Transverse colon (tissue), 4 donors: ENCODE data around the gene GPC1. TPM values are rescaled to one million over a fixed set of nuclear protein-coding genes. Genes with fewer than 3 reads are reported as not detected.

ENCODE experiments used
- DNase-seq: peaks from one replicate; pipeline ENCODE4 v3.0.0-alpha.2; 2019
- H3K27ac ChIP-seq, 4 donors: fragments of 200-600 bp; sonication (generic); 2 replicates each; pipeline ENCODE4 v1.5.1; 2016 to 2018; ENCODE audit warnings: inconsistent platforms in 4 of 4
- H3K27me3 ChIP-seq: fragments of 200-600 bp; sonication (generic); 2 replicates; pipeline ENCODE4 v1.5.1; 2017; ENCODE audit warnings: inconsistent platforms
- H3K36me3 ChIP-seq, 4 donors: fragments of 200-600 bp; sonication (generic); 2 replicates each; pipeline ENCODE4 v1.5.1; 2017 to 2019; ENCODE audit warnings: inconsistent platforms in 4 of 4
- H3K4me1 ChIP-seq, 4 donors: fragments of 200-600 bp; sonication (generic); 2 replicates each; pipeline ENCODE4 v1.5.1; 2017 to 2020; ENCODE audit warnings: inconsistent platforms in 4 of 4
- H3K4me3 ChIP-seq, 4 donors: fragments of 200-600 bp; sonication (generic); 1 replicate in 1 of 4; 2 replicates in 3 of 4; pipeline versions ENCODE4 v1.5.1 to v1.6.1; 2017 to 2019; ENCODE audit warnings: inconsistent platforms in 4 of 4
- H3K9me3 ChIP-seq, 2 donors: fragments of 200-600 bp; sonication (generic); 2 replicates each; pipeline ENCODE4 v1.5.1; 2017 to 2019; ENCODE audit warnings: inconsistent platforms in 2 of 2
- CTCF ChIP-seq, 5 experiments: fragments of 200-600 bp in 3 of 5; fragments of 450-650 bp in 2 of 5; sonication (generic) in 3 of 5; IDR thresholded peaks; 1 replicate in 2 of 5; 2 replicates in 3 of 5; pipeline ENCODE4 v1.5.1; 2016 to 2017; ENCODE audit warnings: antibody characterized with exemption in 5 of 5, inconsistent platforms in 3 of 5, mild to moderate bottlenecking in 2 of 5, moderate library complexity in 1 of 5
- EP300 ChIP-seq: sonication (generic); formaldehyde crosslinking; IDR thresholded peaks from one replicate; pipeline ENCODE4 v1.6.1; 2017; ENCODE audit warnings: antibody characterized with exemption, low read depth
- POLR2A ChIP-seq: fragments of 450-650 bp; IDR thresholded peaks from one replicate; pipeline ENCODE4 v1.6.1; 2016; ENCODE audit warnings: antibody characterized with exemption, mild to moderate bottlenecking, moderate library complexity
- POLR2AphosphoS5 ChIP-seq, 3 donors: sonication (generic); formaldehyde crosslinking; IDR thresholded peaks; one replicate each; pipeline ENCODE4 v1.6.1; 2016; ENCODE audit warnings: antibody characterized with exemption in 3 of 3
- WGBS, 2 donors: methylation state at CpG; one replicate each; pipeline ENCODE4 v1.1.5; 2018; ENCODE audit warnings: low coverage in 1 of 2; 5-methylcytosine and 5-hydroxymethylcytosine counted together
- in situ Hi-C, 4 donors: fragments of 200-750 bp; cut with MboI; loops; one replicate each; pipeline versions ENCODE4 v1.15.0 to v1.15.1; 2017; ENCODE audit warnings: low sequenced_read_pairs in 3 of 4, low pct_ligation_motif_present in 1 of 4, low pct_unique_long_range_greater_than_20kb in 1 of 4
- intact Hi-C: fragments of 100-400 bp; cut with DNase I; formaldehyde crosslinking; loops from one replicate; pipeline ENCODE4 v1.15.1; 2023; ENCODE audit warnings: low total_unique reads
- total RNA-seq, 4 donors: library from RNA; depleted of rRNA; stranded (reverse); fragments of >200 nt; gene quantifications; one replicate each; pipeline ENCODE4 v1.1.0, GENCODE V29; 2016

Gene GPC1
- total RNA-seq, 4 donors from 2014 or later, result 10.4 to 31.8 (median 18.0) TPM

- intact Hi-C loops, result no loop called here
- Histone ChIP-seq H3K27me3 (no peaks in the 10 kb centered on the region), H3K4me3 (no peak overlapping the region), H3K4me1 (peaks cover 0 to 13% (median 7%) of the 10 kb centered on the region in 4 donors), H3K36me3 (no peaks in the 10 kb centered on the region), H3K27ac (no peak overlapping the region), H3K9me3 (no peaks in the 10 kb centered on the region)
- TF ChIP-seq POLR2A, result no peak
- TF ChIP-seq CTCF (IDR thresholded peaks at IDR 0.05), result no peak
- TF ChIP-seq EP300, result no peak
- TF ChIP-seq POLR2AphosphoS5 (IDR thresholded peaks at IDR 0.05), result no peak
- DNase-seq, result no peak
- 72% methylated on average over 5 of the region's 5 CpGs; no CpG with 5 or more reads in 1 of the 2 donors for WGBS, 2 donors
- in situ Hi-C loops, result loop anchor here (10.0 to 25.0 kb wide), 3 partner anchors 193 to 206 kb away; no protein-coding TSS in a partner anchor
Observed at GRCh38 chr2:240430595-240430994, 4.9 kb upstream of the GPC1 start.

GRCh38 chr2:240431271-240431660, 4.2 kb upstream of the GPC1 start:
- H3K4me1 ChIP-seq, result peaks cover 0 to 18% (median 10%) of the 10 kb centered on the region in 4 donors
- in situ Hi-C loops (loop anchor here (10.0 to 25.0 kb wide), 3 partner anchors 194 to 206 kb away; no protein-coding TSS in a partner anchor), intact Hi-C loops (no loop called here)

GRCh38 chr2:240431661-240432424, 3.6 kb upstream of the GPC1 start:
- TF ChIP-seq POLR2AphosphoS5 (IDR thresholded peaks at IDR 0.05) (no peak), POLR2A (no peak), CTCF (IDR thresholded peaks at IDR 0.05) (no peak), EP300 (no peak)
- intact Hi-C loops, result no loop called here
- in situ Hi-C loops, result loop anchor here (10.0 to 25.0 kb wide), 3 partner anchors 195 to 207 kb away; no protein-coding TSS in a partner anchor
- WGBS, 2 donors, result 77 to 100% methylated on average over 2 to 12 of the region's 12 CpGs
- Histone ChIP-seq H3K36me3 (no peaks in the 10 kb centered on the region), H3K4me3 (no peak overlapping the region), H3K4me1 (peaks cover 5 to 24% (median 16%) of the 10 kb centered on the region in 4 donors), H3K27me3 (peaks cover 10% of the 10 kb centered on the region), H3K9me3 (no peaks in the 10 kb centered on the region), H3K27ac (no peak overlapping the region)
- DNase-seq, result peak; percentile 5

More at GRCh38 chr2:240431271-240431660, 4.2 kb upstream of the GPC1 start:
- H3K27ac ChIP-seq, result no peak overlapping the region
- 67 to 90% methylated on average over 1 to 3 of the region's 3 CpGs for WGBS, 2 donors
- no peak for DNase-seq
- TF ChIP-seq EP300 (no peak), POLR2A (no peak), CTCF (IDR thresholded peaks at IDR 0.05) (no peak), POLR2AphosphoS5 (IDR thresholded peaks at IDR 0.05) (no peak)
- H3K4me3 ChIP-seq, result no peak overlapping the region
- peaks cover 4% of the 10 kb centered on the region for H3K27me3 ChIP-seq
- H3K36me3 ChIP-seq, result no peaks in the 10 kb centered on the region
- no peaks in the 10 kb centered on the region for H3K9me3 ChIP-seq

GRCh38 chr2:240432430-240432819, 3.0 kb upstream of the GPC1 start:
- in situ Hi-C loops, result loop anchor here (10.0 to 25.0 kb wide), 3 partner anchors 195 to 208 kb away; no protein-coding TSS in a partner anchor
- no peak overlapping the region for H3K4me3 ChIP-seq
- 85% methylated on average over 9 of the region's 9 CpGs; no CpG with 5 or more reads in 1 of the 2 donors for WGBS, 2 donors
- H3K36me3 ChIP-seq, result no peaks in the 10 kb centered on the region
- peaks cover 10 to 28% (median 20%) of the 10 kb centered on the region in 4 donors for H3K4me1 ChIP-seq
- H3K27me3 ChIP-seq, result peaks cover 16% of the 10 kb centered on the region
- TF ChIP-seq POLR2A (no peak), CTCF (IDR thresholded peaks at IDR 0.05) (no peak), EP300 (no peak), POLR2AphosphoS5 (IDR thresholded peaks at IDR 0.05) (no peak)
- no peaks in the 10 kb centered on the region for H3K9me3 ChIP-seq
- DNase-seq, result no peak
- intact Hi-C loops, result no loop called here
- H3K27ac ChIP-seq, result no peak overlapping the region
